GM18868 (cell line): ENCODE data around the gene ABCC8.

Experiments used
- ATAC-seq: cut with Tn5 transposase; IDR thresholded peaks from one replicate; pipeline ENCODE4 v1.9.1; 2021; ENCODE audit warnings: mild to moderate bottlenecking, moderate library complexity; ENCODE audit not compliant: unreplicated experiment

Gene ABCC8

DNA sequence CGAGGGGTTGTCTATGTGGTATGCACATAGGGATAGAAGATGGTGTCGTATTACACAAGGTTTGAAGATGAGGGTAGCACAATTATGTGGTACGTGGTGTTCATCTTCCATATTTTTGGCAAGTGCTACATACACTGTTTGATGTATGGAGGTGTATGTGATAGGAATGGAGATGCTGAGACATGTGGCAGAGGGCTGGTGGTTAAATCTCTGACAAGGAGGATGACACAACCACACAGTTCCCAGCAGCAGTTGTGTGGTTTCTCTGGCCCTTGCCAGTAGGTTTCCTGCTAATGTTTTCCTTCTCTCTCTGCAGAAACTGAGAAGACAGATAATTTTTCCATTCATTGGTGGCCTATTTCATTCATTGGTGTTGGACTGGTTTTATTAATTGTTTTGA is 108.1 kb downstream of the ABCC8 start:
- ATAC-seq, result no peak

GRCh38 chr11:17366495-17366894 is 110.2 kb downstream of the ABCC8 start:
- ATAC-seq, result no peak

DNA sequence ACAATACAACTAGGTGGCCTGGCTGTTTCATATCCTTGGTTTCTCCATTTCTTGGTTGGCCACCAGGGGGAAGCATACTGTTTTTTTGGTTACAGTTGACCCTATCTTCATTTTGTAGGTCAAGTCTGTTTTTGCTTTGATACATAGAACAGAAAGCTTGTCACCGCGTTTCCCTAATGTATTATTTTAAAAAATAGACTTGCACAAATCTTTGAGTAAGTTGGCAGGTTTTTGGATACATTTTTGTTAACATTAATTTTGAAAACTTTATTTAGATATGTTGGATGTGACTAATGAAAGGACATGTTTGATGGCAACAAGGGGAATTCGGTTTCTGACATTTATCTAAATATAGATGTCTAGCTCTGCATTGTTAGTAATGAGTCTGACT is 122.0 kb downstream of the ABCC8 start:
- ATAC-seq, result no peak

DNA sequence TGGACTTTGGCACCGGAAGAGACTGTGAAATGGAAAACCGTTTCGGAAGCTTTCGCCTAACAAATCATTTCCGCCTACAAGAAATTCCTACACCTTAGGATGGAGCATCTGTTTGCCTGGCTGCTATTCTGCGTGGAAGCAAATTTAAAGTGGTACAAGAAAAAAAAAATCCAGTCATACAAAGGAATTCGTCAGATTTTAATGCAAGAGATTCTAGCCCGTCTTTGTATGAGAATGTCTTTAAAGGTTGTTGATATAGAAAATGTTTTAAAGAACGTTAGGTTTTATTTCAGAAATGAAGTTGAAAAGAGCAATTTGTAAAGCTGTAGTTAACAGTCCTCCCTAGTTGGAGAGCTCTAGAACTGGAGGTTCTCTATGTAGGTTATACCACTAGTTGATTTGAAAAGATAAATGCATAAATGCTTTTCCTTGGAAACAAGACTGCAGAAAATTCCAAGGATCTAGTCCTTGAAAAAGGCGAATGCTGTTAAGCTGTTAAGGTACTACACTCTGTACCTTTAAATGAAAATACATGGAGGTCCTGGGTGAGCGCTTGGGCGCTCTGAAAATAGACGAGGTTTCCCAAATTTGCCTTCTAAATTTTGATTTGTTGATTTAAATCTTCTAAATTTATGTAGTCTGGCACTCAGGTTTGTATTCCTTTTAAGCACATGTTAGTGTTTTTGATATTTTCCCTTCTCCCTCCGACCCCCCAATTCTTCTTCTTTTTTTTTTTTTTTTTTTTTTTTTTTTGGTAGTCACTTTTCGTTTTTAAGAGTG is 122.6 kb downstream of the ABCC8 start:
- ATAC-seq, result no peak

DNA sequence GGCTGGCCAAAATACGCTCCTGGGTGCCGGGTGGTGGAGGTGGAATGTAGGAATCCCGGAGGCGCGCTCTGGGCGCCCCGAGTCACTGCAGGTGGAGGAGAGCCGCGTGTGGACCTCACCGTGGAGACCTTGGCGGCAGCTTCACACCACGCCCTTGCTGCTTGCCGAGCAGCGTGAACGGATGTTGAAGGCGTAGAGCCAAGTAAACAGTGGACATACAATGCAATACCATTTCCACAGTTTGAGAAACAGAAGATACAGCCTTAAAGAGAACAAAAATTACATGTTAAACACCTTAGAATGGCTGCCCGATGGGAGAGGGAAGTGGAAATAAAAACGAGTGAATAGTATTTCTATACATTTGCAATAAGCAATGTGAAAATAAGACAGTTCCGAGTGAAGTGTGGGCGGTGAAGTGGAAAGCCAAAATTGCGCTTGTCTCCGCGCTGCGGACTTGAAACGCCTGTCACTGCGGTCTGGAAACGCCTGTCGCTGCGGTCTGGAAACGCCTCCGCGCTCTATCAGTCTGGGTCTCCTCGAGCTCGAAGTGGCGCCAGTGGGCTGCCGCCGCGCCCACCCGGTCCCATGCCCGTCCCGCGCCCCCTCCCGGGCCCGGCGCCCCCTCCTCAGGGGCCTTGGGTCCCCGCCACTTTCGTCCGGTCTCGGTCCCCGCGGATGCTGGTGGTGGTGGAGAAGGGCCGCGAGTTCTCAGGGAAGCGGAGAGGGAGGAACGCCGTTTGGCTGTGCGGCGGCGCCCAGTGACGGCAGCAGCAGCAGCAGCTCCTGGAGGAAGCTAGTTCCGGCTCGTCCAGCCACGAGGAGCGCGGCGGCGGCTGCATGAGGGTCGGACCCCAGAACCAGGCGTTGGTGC is 123.5 kb downstream of the ABCC8 start:
- peak; percentile 43 for ATAC-seq

DNA sequence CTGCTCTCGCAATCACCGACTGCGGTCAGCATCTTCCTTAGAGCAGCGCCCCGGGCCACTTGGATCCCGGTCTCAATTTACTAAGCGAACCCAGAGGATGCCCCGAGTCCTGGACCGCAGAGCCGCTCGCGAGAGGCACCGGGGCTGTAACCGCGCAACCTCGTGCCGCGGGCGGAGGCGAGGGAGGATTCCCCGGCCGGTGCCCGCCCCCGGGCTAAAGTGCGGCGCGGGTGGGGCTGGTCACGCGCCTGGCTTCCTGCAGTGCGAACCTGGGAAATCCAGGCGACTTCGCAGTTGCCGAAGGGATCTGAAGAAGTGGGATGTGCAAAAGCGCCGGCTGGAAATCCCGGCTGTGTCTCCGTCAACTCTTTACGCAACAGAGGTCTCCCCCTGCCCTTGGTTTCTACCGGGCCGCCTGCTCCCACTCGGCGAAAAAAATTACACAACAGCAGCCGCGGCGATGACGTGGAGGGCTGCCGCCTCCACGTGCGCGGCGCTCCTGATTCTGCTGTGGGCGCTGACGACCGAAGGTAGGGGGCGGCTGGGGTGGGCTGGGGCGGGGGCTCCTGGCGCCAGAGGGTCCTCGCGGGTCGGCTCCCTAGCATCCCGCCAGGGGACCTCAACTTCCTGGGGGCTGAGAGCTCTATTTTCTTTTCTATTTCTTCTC is 125.0 kb downstream of the ABCC8 start, which contains the start of gene NCR3LG1:
TSS of gene NCR3LG1 (plus strand) at position 291 of the 667 bp plus-strand sequence. CDS start at position 461, 170 bp downstream.
- ATAC-seq, result no peak

DNA sequence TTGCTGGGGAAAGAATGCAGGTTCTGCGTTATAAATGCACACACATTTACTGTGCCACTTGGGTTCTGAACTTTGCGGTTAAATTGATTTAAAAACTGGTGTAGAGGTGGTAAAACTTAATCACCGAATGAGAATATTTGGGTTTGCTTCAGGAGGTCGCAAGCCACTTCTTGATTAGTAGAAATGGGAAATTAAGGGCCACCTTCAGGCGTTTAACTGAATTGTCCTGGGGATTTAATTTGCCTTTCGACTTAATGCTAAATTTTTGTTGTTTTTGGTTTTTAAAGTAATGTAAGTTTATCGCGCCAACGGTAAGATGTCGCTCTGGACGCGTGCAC is 125.5 kb downstream of the ABCC8 start:
- no peak for ATAC-seq

DNA sequence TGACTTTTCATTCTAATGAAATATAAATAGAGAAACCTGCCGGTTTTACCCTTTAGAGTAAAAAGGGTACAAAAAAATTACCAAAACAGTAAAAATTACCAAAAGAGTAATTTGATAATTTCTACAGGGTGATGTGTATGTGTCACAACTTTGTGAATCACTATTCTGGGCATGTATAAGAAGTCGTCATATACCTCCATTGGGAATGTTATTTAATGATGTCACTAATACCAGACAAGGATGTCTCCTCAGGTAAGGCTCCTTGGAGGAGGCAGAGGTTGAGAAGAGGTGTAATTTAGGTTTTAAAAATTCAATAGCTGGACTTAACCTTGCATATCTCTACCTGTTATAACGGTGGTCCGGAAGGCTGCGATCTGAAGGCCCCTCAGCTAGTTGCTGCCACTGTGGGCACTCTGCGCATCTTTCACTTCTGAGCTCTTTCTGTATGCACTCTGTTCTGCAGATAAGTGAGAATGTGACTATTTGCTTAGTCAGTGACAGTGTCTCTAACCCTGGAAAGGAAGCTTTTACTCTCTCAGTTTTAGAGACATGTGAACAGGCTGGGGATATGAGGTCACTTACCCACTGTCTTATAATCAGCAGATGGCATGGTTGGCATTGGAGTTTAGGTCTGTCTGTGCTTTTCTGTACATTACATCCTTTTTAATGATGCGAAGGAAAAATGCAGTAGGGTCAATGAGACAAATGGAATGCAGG is 126.0 kb downstream of the ABCC8 start:
- no peak for ATAC-seq

DNA sequence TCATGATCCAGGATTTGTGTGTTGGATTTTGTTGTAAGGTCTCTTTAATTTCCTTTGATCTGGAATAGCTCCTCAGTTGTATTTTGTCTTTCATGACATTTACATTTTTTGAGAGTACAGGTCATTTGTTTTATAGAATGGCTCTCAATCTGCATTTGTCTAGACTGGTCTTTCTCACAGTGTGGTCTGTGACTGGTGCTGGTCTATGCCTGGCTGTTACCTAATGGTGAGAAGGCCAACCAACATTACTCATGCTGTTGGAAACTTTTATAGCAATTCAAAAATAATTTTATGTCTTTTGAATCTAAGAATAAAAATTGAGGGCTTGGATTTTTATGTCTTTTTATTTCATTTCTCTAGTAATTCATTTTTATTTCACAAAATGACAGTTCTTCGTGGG is 129.0 kb downstream of the ABCC8 start:
- no peak for ATAC-seq

- ATAC-seq, result peak; percentile 61
Observed at GRCh38 chr11:17343907-17344306, 132.7 kb downstream of the ABCC8 start.

- no peak for ATAC-seq
Observed at GRCh38 chr11:17343257-17343656, 133.4 kb downstream of the ABCC8 start.
